ENCODE data around the gene SLC25A18.
"Not testable (repeated sequence)": the region's sequence is repeated elsewhere in the genome, so short reads cannot be mapped to it uniquely, and the experiment has no call there.

Gene SLC25A18

GRCh38 chr22:17562906-17563870 lies at the start of gene SLC25A18:
SLC25A18 (plus strand) TSS chr22:17563498; CDS start chr22:17579945, 16,447 bp downstream.
- no peak for DNase-seq (ENCODE audit: low read depth)
- no peak for TF ChIP-seq CTCF (IDR thresholded peaks at IDR 0.05; ENCODE audit: insufficient read depth, low read depth, low read length, missing control alignments)
- H3K4me3 ChIP-seq (ENCODE audit: low read length): no peak within 1 kb of the TSS

GRCh38 chr22:17513612-17514011 lies 49.7 kb upstream of the SLC25A18 start:
- DNase-seq (ENCODE audit: low read depth): no peak
- TF ChIP-seq CTCF (IDR thresholded peaks at IDR 0.05; ENCODE audit: insufficient read depth, low read depth, low read length, missing control alignments): no peak

GRCh38 chr22:17514084-17514483 lies 49.2 kb upstream of the SLC25A18 start:
- no peak for DNase-seq (ENCODE audit: low read depth)
- no peak overlapping the region for H3K4me3 ChIP-seq (ENCODE audit: low read length)
- TF ChIP-seq CTCF (IDR thresholded peaks at IDR 0.05; ENCODE audit: insufficient read depth, low read depth, low read length, missing control alignments): no peak

More at GRCh38 chr22:17513612-17514011, 49.7 kb upstream of the SLC25A18 start:
- no peak overlapping the region for H3K4me3 ChIP-seq (ENCODE audit: low read length)

GRCh38 chr22:17518406-17518805 lies 44.9 kb upstream of the SLC25A18 start:
- no peak overlapping the region for H3K4me3 ChIP-seq (ENCODE audit: low read length)
- no peak for DNase-seq (ENCODE audit: low read depth)
- TF ChIP-seq CTCF (IDR thresholded peaks at IDR 0.05; ENCODE audit: insufficient read depth, low read depth, low read length, missing control alignments): no peak

GRCh38 chr22:17521971-17522370 lies 41.3 kb upstream of the SLC25A18 start:
- not testable (repeated sequence) for H3K4me3 ChIP-seq (ENCODE audit: low read length); DNase-seq (ENCODE audit: low read depth)

- TF ChIP-seq CTCF (IDR thresholded peaks at IDR 0.05; ENCODE audit: insufficient read depth, low read depth, low read length, missing control alignments): no peak
- no peak overlapping the region for H3K4me3 ChIP-seq (ENCODE audit: low read length)
- no peak for DNase-seq (ENCODE audit: low read depth)
These were observed 39.4 kb upstream of the SLC25A18 start for GRCh38 chr22:17523925-17524324.

- no peak for TF ChIP-seq CTCF (IDR thresholded peaks at IDR 0.05; ENCODE audit: insufficient read depth, low read depth, low read length, missing control alignments)
- DNase-seq (ENCODE audit: low read depth): peak; percentile 28
- no peak overlapping the region for H3K4me3 ChIP-seq (ENCODE audit: low read length)
These were observed 27.0 kb upstream of the SLC25A18 start for GRCh38 chr22:17536269-17536668.

Measured in epithelial cell of esophagus (primary cell).